Hepatocyte (in vitro differentiated cells): Measurements from ENCODE around the gene TSPAN3. TPM values are rescaled to one million over a fixed set of nuclear protein-coding genes. Genes with fewer than 3 reads are reported as not detected.
A peak's percentile ranks its signal among the peaks of the same experiment; 100 is the strongest.

Source experiments
- DNase-seq: peaks from one replicate; pipeline ENCODE4 v3.0.0-alpha.2; 2016; ENCODE audit warnings: low spot score
- H2AFZ ChIP-seq: fragments of 200-600 bp; sonication (generic); 2 replicates; pipeline ENCODE4 v1.6.0; 2016; ENCODE audit warnings: antibody characterized with exemption, mild to moderate bottlenecking
- H3K27ac ChIP-seq: fragments of 200-600 bp; sonication (generic); 2 replicates; pipeline ENCODE4 v1.5.1; 2016; ENCODE audit warnings: mild to moderate bottlenecking
- H3K27me3 ChIP-seq: fragments of 200-600 bp; sonication (generic); 2 replicates; pipeline ENCODE4 v1.6.1; 2016
- H3K36me3 ChIP-seq: fragments of 200-600 bp; sonication (generic); replicated peaks from 2 replicates; pipeline ENCODE4 v1.5.1; 2016; ENCODE audit warnings: low read depth; ENCODE audit not compliant: insufficient read depth
- H3K4me1 ChIP-seq: fragments of 200-600 bp; sonication (generic); 2 replicates; pipeline ENCODE4 v1.5.1; 2016; ENCODE audit warnings: mild to moderate bottlenecking, moderate library complexity; ENCODE audit not compliant: insufficient read depth
- H3K4me2 ChIP-seq: fragments of 200-600 bp; sonication (generic); 2 replicates; pipeline ENCODE4 v1.6.0; 2016
- H3K4me3 ChIP-seq: fragments of 200-600 bp; sonication (generic); 2 replicates; pipeline ENCODE4 v1.5.1; 2016; ENCODE audit warnings: mild to moderate bottlenecking
- H3K79me2 ChIP-seq: fragments of 200-600 bp; sonication (generic); 2 replicates; pipeline ENCODE4 v1.6.0; 2017; ENCODE audit warnings: mild to moderate bottlenecking
- H3K9me2 ChIP-seq: fragments of 200-600 bp; sonication (generic); replicated peaks from 2 replicates; pipeline ENCODE4 v1.6.0; 2017; ENCODE audit warnings: mild to moderate bottlenecking; ENCODE audit not compliant: insufficient read depth
- H3K9me3 ChIP-seq: fragments of 200-600 bp; sonication (generic); 2 replicates; pipeline ENCODE4 v1.5.1; 2016; ENCODE audit warnings: low read depth, mild to moderate bottlenecking
- H4K20me1 ChIP-seq: fragments of 200-600 bp; sonication (generic); 2 replicates; pipeline ENCODE4 v1.6.0; 2016; ENCODE audit warnings: mild to moderate bottlenecking; ENCODE audit not compliant: insufficient read depth, poor library complexity, severe bottlenecking
- CTCF ChIP-seq: fragments of 200-600 bp; sonication (generic); IDR thresholded peaks from 2 replicates; pipeline ENCODE4 v1.5.1; 2016; ENCODE audit warnings: antibody characterized with exemption, mild to moderate bottlenecking; ENCODE audit not compliant: poor library complexity
- EZH2 ChIP-seq: fragments of 200-600 bp; sonication (generic); IDR thresholded peaks from 2 replicates; pipeline ENCODE4 v1.6.1; 2016; ENCODE audit warnings: antibody characterized with exemption, mild to moderate bottlenecking, borderline replicate concordance
- EZH2phosphoT487 ChIP-seq: fragments of 200-600 bp; sonication (generic); IDR thresholded peaks from one replicate; pipeline ENCODE4 v1.6.1; 2018; ENCODE audit warnings: antibody characterized with exemption, mild to moderate bottlenecking, low read depth, moderate library complexity; ENCODE audit not compliant: unreplicated experiment, severe bottlenecking
- WGBS: methylation state at CpG from one replicate; pipeline ENCODE4 v1.1.6; 2016; ENCODE audit warnings: low lambda C conversion rate; ENCODE audit errors: missing lambda C conversion rate; 5-methylcytosine and 5-hydroxymethylcytosine counted together
- polyA plus RNA-seq: library from polyadenylated mRNA; unstranded; fragments of >200 nt; fragmentation: Nextera tagmentation; extraction: Ambion mirVana; gene quantifications from 2 replicates; pipeline ENCODE4 v1.2.1, GENCODE V29; 2016
- total RNA-seq: library from RNA; depleted of rRNA; stranded (reverse); fragments of >200 nt; gene quantifications from 2 replicates; pipeline ENCODE4 v1.2.3, GENCODE V29; 2014

The TSPAN3 gene
- total and polyA plus RNA-seq, 2 experiments from 2014 or later: 514 to 540 TPM

GRCh38 chr15:77064539-77065308, 6.2 kb downstream of the TSPAN3 start:
- TF ChIP-seq EZH2phosphoT487 (no peak), EZH2 (no peak), CTCF (no peak)
- 70% methylated on average over 6 of the region's 6 CpGs for WGBS
- H3K4me2 ChIP-seq: peak overlapping the region; percentile 16
- H3K36me3 ChIP-seq: no peaks in the 10 kb centered on the region
- H3K4me3 ChIP-seq: no peak overlapping the region
- no peaks in the 10 kb centered on the region for H3K9me3 ChIP-seq
- H3K4me1 ChIP-seq: peaks cover 81% of the 10 kb centered on the region
- peaks cover 76% of the 10 kb centered on the region for H4K20me1 ChIP-seq
- no peaks in the 10 kb centered on the region for H3K27me3 ChIP-seq
- H3K9me2 ChIP-seq: no peaks in the 10 kb centered on the region
- peak; percentile 52 for DNase-seq
- H3K79me2 ChIP-seq: peaks cover 95% of the 10 kb centered on the region
- H3K27ac ChIP-seq: peak overlapping the region; percentile 97
- H2AFZ ChIP-seq: no peak overlapping the region

DNA sequence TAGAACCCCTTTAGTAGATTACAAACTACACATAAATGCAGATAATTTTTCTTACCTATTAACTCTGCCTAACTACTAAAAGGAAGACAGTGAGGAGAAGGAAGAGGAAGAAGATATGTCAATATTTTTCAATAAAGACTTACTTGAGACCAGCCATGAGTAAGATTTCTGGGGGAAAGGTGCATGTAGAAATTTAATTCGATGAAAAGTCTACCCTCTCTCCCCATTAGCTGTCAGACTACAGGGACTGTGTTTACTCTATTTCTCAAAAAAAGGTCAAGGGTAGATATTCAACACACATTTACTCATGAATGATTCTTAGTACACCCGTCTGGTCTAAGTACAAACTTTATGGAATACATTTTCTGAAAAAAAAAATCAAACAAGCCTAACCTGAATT, 6.8 kb downstream of the TSPAN3 start:
- Histone ChIP-seq H3K9me2 (no peaks in the 10 kb centered on the region), H3K4me3 (no peak overlapping the region), H3K27ac (peak overlapping the region; percentile 97), H3K4me2 (peak overlapping the region; percentile 14), H3K4me1 (peaks cover 80% of the 10 kb centered on the region), H3K9me3 (no peaks in the 10 kb centered on the region), H2AFZ (no peak overlapping the region), H3K79me2 (peaks cover 95% of the 10 kb centered on the region), H3K36me3 (no peaks in the 10 kb centered on the region), H4K20me1 (peaks cover 76% of the 10 kb centered on the region), H3K27me3 (no peaks in the 10 kb centered on the region)
- 65% methylated on average over 2 of the region's 2 CpGs for WGBS
- no peak for DNase-seq
- TF ChIP-seq EZH2phosphoT487: no peak
- TF ChIP-seq EZH2: no peak
- no peak for TF ChIP-seq CTCF

GRCh38 chr15:77063249-77063648, 7.7 kb downstream of the TSPAN3 start:
- peaks cover 80% of the 10 kb centered on the region for H3K4me1 ChIP-seq
- TF ChIP-seq EZH2phosphoT487 (no peak), CTCF (no peak), EZH2 (no peak)
- no peaks in the 10 kb centered on the region for H3K36me3 ChIP-seq
- H2AFZ ChIP-seq: no peak overlapping the region
- H3K4me3 ChIP-seq: no peak overlapping the region
- no peaks in the 10 kb centered on the region for H3K27me3 ChIP-seq
- peaks cover 82% of the 10 kb centered on the region for H4K20me1 ChIP-seq
- H3K9me2 ChIP-seq: no peaks in the 10 kb centered on the region
- no peak for DNase-seq
- no peaks in the 10 kb centered on the region for H3K9me3 ChIP-seq
- peak overlapping the region; percentile 14 for H3K4me2 ChIP-seq
- peak overlapping the region; percentile 97 for H3K27ac ChIP-seq
- H3K79me2 ChIP-seq: peaks cover 95% of the 10 kb centered on the region
